GM10266 (cell line): ENCODE data around the gene TRAK2.
"Not testable (repeated sequence)": the region's sequence is repeated elsewhere in the genome, so short reads cannot be mapped to it uniquely, and the experiment has no call there.

ENCODE experiments used
- DNase-seq: peaks from one replicate; pipeline ENCODE4 v3.0.0; 2012; ENCODE audit errors: extremely low spot score
- CTCF ChIP-seq: IDR thresholded peaks from 2 replicates; pipeline ENCODE4 v1.5.1; 2012; ENCODE audit warnings: mild to moderate bottlenecking, low read depth; ENCODE audit not compliant: control insufficient read depth, insufficient read depth; ENCODE audit errors: missing control alignments

TRAK2 gene

DNA sequence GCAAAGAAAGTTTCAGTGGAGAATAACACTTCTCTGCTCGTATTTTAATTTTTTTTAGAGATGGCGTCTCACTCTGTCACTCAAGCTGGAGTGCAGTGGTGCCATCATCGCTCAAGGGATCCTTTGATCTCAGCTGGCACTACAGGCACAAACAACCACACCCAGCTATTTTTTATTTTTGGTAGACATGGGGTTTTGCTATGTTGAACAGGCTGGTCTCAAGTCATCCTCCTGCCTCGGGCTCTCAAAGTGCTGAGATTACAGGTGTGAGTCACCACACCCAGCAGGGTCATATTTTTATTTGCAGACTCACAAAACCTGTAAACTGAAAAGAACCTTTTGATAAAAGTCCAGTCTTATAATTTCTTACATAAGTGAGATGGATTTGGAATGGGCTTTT, 2.6 kb downstream of the TRAK2 start:
- no peak for TF ChIP-seq CTCF
- DNase-seq: no peak

GRCh38 chr2:201448061-201448460, 3.2 kb downstream of the TRAK2 start:
- no peak for TF ChIP-seq CTCF
- no peak for DNase-seq

DNA sequence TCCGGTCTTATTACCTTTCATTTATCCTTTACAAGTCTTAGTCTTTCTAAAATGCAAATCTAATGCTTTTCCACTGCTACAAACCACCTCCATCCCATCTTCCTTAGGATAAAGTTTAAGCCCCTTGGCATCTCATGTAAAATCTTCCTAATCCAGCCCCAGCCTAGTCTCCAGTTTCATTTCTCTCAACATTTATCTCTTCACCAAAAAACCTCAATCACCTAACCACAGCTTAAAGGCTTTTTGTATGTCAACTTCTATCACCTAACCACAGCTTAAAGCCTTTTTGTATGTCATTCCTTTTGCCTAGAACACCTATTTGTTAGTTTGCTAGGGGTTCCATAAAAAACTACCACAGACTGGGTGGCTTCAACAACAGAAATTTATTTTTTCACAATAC, 4.2 kb downstream of the TRAK2 start:
- DNase-seq: no peak
- no peak for TF ChIP-seq CTCF

GRCh38 chr2:201444746-201445465, 6.4 kb downstream of the TRAK2 start:
- TF ChIP-seq CTCF: no peak
- DNase-seq: no peak

DNA sequence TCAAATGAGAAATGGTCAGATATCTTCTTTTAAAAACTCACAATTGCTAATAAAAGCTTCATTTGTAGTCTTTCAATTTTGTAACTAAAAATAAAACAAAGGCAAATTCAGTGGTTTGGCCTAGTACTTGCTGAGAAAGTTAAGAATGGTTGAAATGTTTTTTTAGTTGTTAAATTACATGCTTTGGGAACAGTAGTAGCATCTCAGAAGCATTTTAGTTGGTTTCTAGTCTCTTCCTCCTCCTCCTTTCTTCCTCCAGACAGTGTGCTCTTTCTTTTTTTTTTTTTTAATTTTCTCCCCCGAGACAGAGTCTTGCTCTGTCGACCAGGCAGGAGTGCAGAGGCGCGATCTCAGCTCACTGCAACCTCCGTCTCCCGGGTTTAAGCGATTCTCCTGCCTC, 9.8 kb downstream of the TRAK2 start:
- no peak for DNase-seq
- no peak for TF ChIP-seq CTCF

DNA sequence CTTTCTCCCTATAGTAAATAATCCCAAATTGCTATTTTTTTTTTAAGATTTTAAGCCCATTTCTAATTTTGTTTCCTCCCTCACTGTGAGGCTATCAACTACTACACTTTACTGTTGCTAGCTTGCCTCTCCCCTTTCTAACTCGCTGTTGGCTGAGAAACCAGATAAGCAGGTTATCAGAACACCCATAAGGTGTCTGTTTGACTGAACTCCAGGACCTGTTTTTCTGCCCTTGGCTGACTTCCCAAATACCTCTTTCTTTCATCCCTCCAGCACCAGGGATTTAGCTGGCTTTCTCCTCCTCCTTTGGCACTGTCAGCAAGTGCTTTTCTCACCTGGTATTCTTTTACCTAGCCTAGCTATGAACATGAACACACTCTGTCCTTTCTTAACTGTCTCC, 11.1 kb downstream of the TRAK2 start:
- TF ChIP-seq CTCF: no peak
- DNase-seq: no peak

DNA sequence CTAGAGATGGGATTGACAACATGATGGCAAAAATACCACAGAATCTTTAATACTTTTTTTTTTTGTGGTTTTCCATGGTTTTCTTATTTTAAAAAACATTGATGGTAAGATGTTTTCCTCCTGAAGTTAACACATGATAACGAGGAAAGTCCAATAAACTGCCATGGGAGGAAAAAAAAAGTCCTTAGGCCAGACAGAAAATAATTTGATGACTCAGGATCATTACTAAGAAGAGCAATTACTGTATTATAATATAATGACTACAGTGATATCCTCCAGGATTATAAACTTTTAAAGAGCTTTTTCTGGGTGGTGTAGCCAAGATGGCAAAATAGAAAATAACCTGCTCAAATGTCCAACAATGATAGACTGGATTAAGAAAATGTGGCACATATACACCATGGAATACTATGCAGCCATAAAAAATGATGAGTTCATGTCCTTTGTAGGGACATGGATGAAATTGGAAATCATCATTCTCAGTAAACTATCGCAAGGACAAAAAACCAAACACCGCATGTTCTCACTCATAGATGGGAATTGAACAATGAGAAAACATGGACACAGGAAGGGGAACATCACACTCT, 11.8 kb downstream of the TRAK2 start:
- DNase-seq: not testable (repeated sequence)
